ENCODE data around the gene DOCK2.

- TF ChIP-seq EZH2phosphoT487 (IDR thresholded peaks at IDR 0.05; ENCODE audit: insufficient read depth, low read depth) (no peak), EZH2 (IDR thresholded peaks at IDR 0.05; ENCODE audit: insufficient read depth, poor library complexity, severe bottlenecking) (no peak)
These were observed 236.6 kb downstream of the DOCK2 start for GRCh38 chr5:169873642-169874041.
